ENCODE data around the gene CSTB.

CSTB gene

GRCh38 chr21:43766734-43767497, 9.2 kb downstream of the CSTB start:
- no peak for DNase-seq

- no peak for DNase-seq
These were observed 11.3 kb downstream of the CSTB start for GRCh38 chr21:43764576-43765495.

- DNase-seq = no peak
These were observed 12.1 kb downstream of the CSTB start for GRCh38 chr21:43763901-43764523.

GRCh38 chr21:43762303-43763128, 13.6 kb downstream of the CSTB start:
- no peak for DNase-seq

- no peak for DNase-seq
These were observed 14.2 kb downstream of the CSTB start for GRCh38 chr21:43761886-43762285.

- DNase-seq = no peak
These were observed 15.6 kb downstream of the CSTB start for GRCh38 chr21:43760391-43760958.

GRCh38 chr21:43759651-43760050, 16.5 kb downstream of the CSTB start:
- no peak for DNase-seq

GRCh38 chr21:43758811-43759210, 17.3 kb downstream of the CSTB start:
- no peak for DNase-seq

- no peak for DNase-seq
These were observed 17.9 kb downstream of the CSTB start for GRCh38 chr21:43758111-43758641.

GRCh38 chr21:43757601-43758000, 18.5 kb downstream of the CSTB start:
- DNase-seq = no peak

- DNase-seq = no peak
These were observed 20.1 kb downstream of the CSTB start for GRCh38 chr21:43755820-43756594.

GRCh38 chr21:43754948-43755781, 20.9 kb downstream of the CSTB start:
- no peak for DNase-seq

GRCh38 chr21:43753439-43753799, 22.7 kb downstream of the CSTB start:
- no peak for DNase-seq

GRCh38 chr21:43752758-43753438, 23.2 kb downstream of the CSTB start:
- no peak for DNase-seq

GRCh38 chr21:43751955-43752591, 24.0 kb downstream of the CSTB start:
- DNase-seq = no peak

- DNase-seq = no peak
These were observed 25.6 kb downstream of the CSTB start for GRCh38 chr21:43750339-43751033.

GRCh38 chr21:43749651-43750262, 26.4 kb downstream of the CSTB start:
- DNase-seq = no peak

- DNase-seq = no peak
These were observed 27.5 kb downstream of the CSTB start for GRCh38 chr21:43748622-43749021.
